GM12878 (cell line): ENCODE results near the gene LYPLA2. TPM values are rescaled to one million over a fixed set of nuclear protein-coding genes. Genes with fewer than 3 reads are reported as not detected.

ENCODE experiments used
- ATAC-seq: fragments of 200-7000 bp; cut with Tn5 transposase; 3 replicates; pipeline ENCODE4 v1.9.1; 2020; ENCODE audit warnings: mild to moderate bottlenecking, moderate library complexity
- BruUV-seq: library from RNA; stranded (reverse); fragments of 400-500 nt; replicated peaks from 2 replicates; lab custom pipeline; 2021; lab: Mats Ljungman, UMichigan
- CTCF ChIA-PET: fragments of 300-600 bp; sonication (Branson Sonifier 250); formaldehyde crosslinking; extraction: SDS; loops from one replicate; lab custom pipeline; 2021; ENCODE audit warnings: inconsistent platforms; lab: Yijun Ruan, JAX
- POLR2A ChIA-PET: fragments of 350-600 bp; formaldehyde crosslinking; extraction: SDS; loops from one replicate; lab custom pipeline; 2021; ENCODE audit warnings: inconsistent platforms; lab: Charles Lee
- RAD21 ChIA-PET: fragments of 300-600 bp; sonication (Branson Sonifier 250); formaldehyde crosslinking; loops from one replicate; lab custom pipeline; 2023; ENCODE audit warnings: antibody characterized with exemption; ENCODE audit not compliant: unreplicated experiment; lab: Charles Lee
- SMC1A ChIA-PET: fragments of 300-600 bp; sonication (Branson Sonifier 250); formaldehyde crosslinking; loops from one replicate; lab custom pipeline; 2023; ENCODE audit not compliant: unreplicated experiment, uncharacterized antibody; lab: Charles Lee
- DNase-seq: peaks from one replicate; pipeline ENCODE4 v3.0.0-alpha.2; 2011; ENCODE audit warnings: low read depth, low spot score
- FAIRE-seq: peaks from 3 replicates; lab custom pipeline; 2011; peaks lifted over from hg19 to GRCh38; lab: Jason Lieb, UNC
- H2AFZ ChIP-seq: 2 replicates; pipeline ENCODE4 v1.6.0; 2011; ENCODE audit warnings: low read depth, low read length, control low read depth; ENCODE audit not compliant: control insufficient read depth
- H3K27ac ChIP-seq: 2 replicates; pipeline ENCODE4 v1.5.1; 2011; ENCODE audit warnings: control low read depth; ENCODE audit not compliant: control insufficient read depth, insufficient read depth
- H3K27me3 ChIP-seq, 2 experiments: replicated peaks in 1 of 2; 2 replicates each; pipeline versions ENCODE4 v1.6.0 to v1.6.1; 2011; ENCODE audit warnings: low read length in 1 of 2; ENCODE audit not compliant: control insufficient read depth in 2 of 2, insufficient read depth in 2 of 2
- H3K36me3 ChIP-seq, 2 experiments: 2 replicates each; pipeline ENCODE4 v1.5.1; 2011; ENCODE audit warnings: low read length in 1 of 2; ENCODE audit not compliant: control insufficient read depth in 2 of 2, insufficient read depth in 2 of 2
- H3K4me1 ChIP-seq: 2 replicates; pipeline ENCODE4 v1.6.1; 2011; ENCODE audit warnings: mild to moderate bottlenecking, low read length, moderate library complexity, mixed read lengths; ENCODE audit not compliant: control insufficient read depth, insufficient read depth
- H3K4me2 ChIP-seq: 2 replicates; pipeline ENCODE4 v1.6.0; 2011; ENCODE audit warnings: control low read depth; ENCODE audit not compliant: control insufficient read depth, insufficient read depth
- H3K4me3 ChIP-seq: fragments of 200-600 bp; sonication (generic); 2 replicates; pipeline ENCODE4 v1.5.1; 2016
- H3K79me2 ChIP-seq: 2 replicates; pipeline ENCODE4 v1.6.0; 2011; ENCODE audit warnings: low read length; ENCODE audit not compliant: control insufficient read depth, insufficient read depth
- H3K9ac ChIP-seq: 2 replicates; pipeline ENCODE4 v1.8.0; 2011; ENCODE audit warnings: low read length, control low read depth, mixed read lengths; ENCODE audit not compliant: control insufficient read depth, insufficient read depth
- H3K9me3 ChIP-seq: replicated peaks from 3 replicates; pipeline ENCODE4 v1.5.1; 2011; ENCODE audit warnings: mild to moderate bottlenecking, low read length; ENCODE audit not compliant: control insufficient read depth, insufficient read depth
- H4K20me1 ChIP-seq: 2 replicates; pipeline ENCODE4 v1.6.0; 2011; ENCODE audit not compliant: control insufficient read depth, insufficient read depth
- ATF7 ChIP-seq: fragments of 450-650 bp; IDR thresholded peaks from 2 replicates; pipeline ENCODE4 v1.6.1; 2016; ENCODE audit warnings: low read depth, mild to moderate bottlenecking
- BCL11A ChIP-seq: IDR thresholded peaks from 2 replicates; pipeline ENCODE4 v1.6.1; 2011; ENCODE audit warnings: low read depth, low read length
- CHD2 ChIP-seq: IDR thresholded peaks from 2 replicates; pipeline ENCODE4 v1.6.1; 2011; ENCODE audit warnings: low read depth, low read length, improper control_type of control experiment, borderline replicate concordance
- ELK1 ChIP-seq: IDR thresholded peaks from 2 replicates; pipeline ENCODE4 v1.6.1; 2012; ENCODE audit warnings: low read depth, low read length, improper control_type of control experiment
- IRF3 ChIP-seq: fragments of 450-650 bp; IDR thresholded peaks from 2 replicates; pipeline ENCODE4 v1.6.1; 2014; ENCODE audit warnings: mild to moderate bottlenecking
- MEF2B ChIP-seq: fragments of 450-650 bp; IDR thresholded peaks from 2 replicates; pipeline ENCODE4 v1.6.1; 2018; ENCODE audit warnings: mild to moderate bottlenecking, moderate library complexity; ENCODE audit not compliant: partially characterized antibody, poor library complexity, severe bottlenecking
- MTA3 ChIP-seq: IDR thresholded peaks from 2 replicates; pipeline ENCODE4 v1.6.1; 2012; ENCODE audit warnings: low read length, inconsistent platforms, borderline replicate concordance
- MYC ChIP-seq: IDR thresholded peaks from 2 replicates; pipeline ENCODE4 v1.6.1; 2011; ENCODE audit warnings: mild to moderate bottlenecking, low read length, moderate library complexity, inconsistent platforms; ENCODE audit not compliant: insufficient read depth, insufficient replicate concordance, insufficient read length, severe bottlenecking
- RB1 ChIP-seq: fragments of 450-650 bp; formaldehyde crosslinking; IDR thresholded peaks from 2 replicates; pipeline ENCODE4 v1.6.1; 2017; ENCODE audit warnings: mild to moderate bottlenecking, borderline replicate concordance
- RFX5 ChIP-seq: IDR thresholded peaks from 2 replicates; pipeline ENCODE4 v1.6.1; 2011; ENCODE audit warnings: low read depth, low read length, improper control_type of control experiment
- SIX5 ChIP-seq: IDR thresholded peaks from 2 replicates; pipeline ENCODE4 v1.6.1; 2011; ENCODE audit warnings: mild to moderate bottlenecking, low read depth, low read length, moderate library complexity; ENCODE audit not compliant: severe bottlenecking
- SMC3 ChIP-seq: IDR thresholded peaks from 2 replicates; pipeline ENCODE4 v1.6.1; 2011; ENCODE audit warnings: low read length, improper control_type of control experiment, borderline replicate concordance
- ZSCAN29 ChIP-seq: fragments of 450-650 bp; IDR thresholded peaks from 2 replicates; pipeline ENCODE4 v1.6.1; 2017; ENCODE audit warnings: mild to moderate bottlenecking, moderate library complexity
- WGBS: methylation state at CpG from one replicate; pipeline ENCODE4 v1.1.6; 2016; ENCODE audit warnings: low lambda C conversion rate; ENCODE audit not compliant: insufficient replicate concordance, insufficient coverage; ENCODE audit errors: missing lambda C conversion rate; 5-methylcytosine and 5-hydroxymethylcytosine counted together
- in situ Hi-C: fragments of 300-500 bp; cut with MboI; formaldehyde crosslinking; loops from 9 replicates; pipeline ENCODE4 v1.14.3; 2018; ENCODE audit warnings: mixed read lengths
- intact Hi-C: fragments of 100-400 bp; cut with micrococcal nuclease; formaldehyde crosslinking; loops from one replicate; pipeline ENCODE4 v1.14.2; 2022; ENCODE audit not compliant: unreplicated experiment
- polyA plus RNA-seq, 11 experiments: library from polyadenylated mRNA; depleted of rRNA in 4 of 11; unstranded in 6 of 11; stranded (reverse) in 5 of 11; fragments of >200 nt; fragmentation: Nextera tagmentation in 4 of 11; fragmentation: Illumina TruSeq in 1 of 11; extraction: Ambion mirVana in 4 of 11; extraction: Trizol in 1 of 11; gene quantifications; 1 replicate in 1 of 11; 2 replicates in 10 of 11; pipeline versions ENCODE4 v1.2.1 to v1.2.3, GENCODE V29; 2011 to 2016; ENCODE audit warnings: inconsistent platforms in 2 of 11, missing spikeins in 2 of 11, low read depth in 1 of 11
- total RNA-seq, 4 experiments: library from RNA; depleted of rRNA in 3 of 4; stranded (reverse); fragments of >200 nt in 3 of 4; fragmentation: Illumina TruSeq in 1 of 4; extraction: Trizol in 1 of 4; gene quantifications; 2 replicates each; pipeline versions ENCODE4 v1.2.1 to v1.2.3, GENCODE V29; 2013 to 2021
- TF ChIP-seq, protein P1 (sequence below): fragments of 450-650 bp; IDR thresholded peaks from 2 replicates; pipeline ENCODE4 v1.6.1; 2017; ENCODE audit warnings: borderline replicate concordance
- TF ChIP-seq, protein P2 (sequence below): fragments of 450-650 bp; IDR thresholded peaks from 2 replicates; pipeline ENCODE4 v1.6.1; 2018; ENCODE audit warnings: mild to moderate bottlenecking, low read depth, moderate library complexity; ENCODE audit not compliant: partially characterized antibody

Gene LYPLA2
- total and polyA plus RNA-seq, 10 of the 15 experiments (the other 5 are each of a cell fraction or from before 2014, with no cell fraction given): 2.7 to 129 (median 62.3) TPM

DNA sequence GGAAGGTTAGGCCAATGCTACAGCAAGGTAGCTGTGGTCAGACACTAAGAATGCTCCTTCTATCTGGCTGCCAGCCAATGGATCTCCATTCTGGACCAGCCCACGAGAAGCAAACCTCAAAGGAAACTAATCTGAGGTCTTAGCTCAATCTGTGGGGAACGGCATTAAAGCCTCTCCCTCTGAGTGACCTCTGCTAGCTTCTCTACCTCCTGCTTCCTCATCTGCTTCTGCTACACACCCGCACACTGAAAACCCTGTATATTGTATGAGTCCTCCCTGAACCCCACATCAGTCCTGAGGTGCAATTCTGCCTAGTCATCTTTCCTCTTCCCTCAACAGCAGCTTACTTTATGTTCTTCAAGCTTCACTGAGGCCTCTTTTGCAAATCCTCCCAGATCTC lies 16.5 kb downstream of the LYPLA2 start:
- no peak overlapping the region for H3K27ac ChIP-seq
- H3K27me3 ChIP-seq: no peaks in the 10 kb centered on the region
- H4K20me1 ChIP-seq: no peaks in the 10 kb centered on the region
- no peak for TF ChIP-seq SMC3
- TF ChIP-seq MTA3: no peak
- no peak for TF ChIP-seq SIX5
- no peak for TF ChIP-seq RFX5
- TF ChIP-seq, protein P1, sequence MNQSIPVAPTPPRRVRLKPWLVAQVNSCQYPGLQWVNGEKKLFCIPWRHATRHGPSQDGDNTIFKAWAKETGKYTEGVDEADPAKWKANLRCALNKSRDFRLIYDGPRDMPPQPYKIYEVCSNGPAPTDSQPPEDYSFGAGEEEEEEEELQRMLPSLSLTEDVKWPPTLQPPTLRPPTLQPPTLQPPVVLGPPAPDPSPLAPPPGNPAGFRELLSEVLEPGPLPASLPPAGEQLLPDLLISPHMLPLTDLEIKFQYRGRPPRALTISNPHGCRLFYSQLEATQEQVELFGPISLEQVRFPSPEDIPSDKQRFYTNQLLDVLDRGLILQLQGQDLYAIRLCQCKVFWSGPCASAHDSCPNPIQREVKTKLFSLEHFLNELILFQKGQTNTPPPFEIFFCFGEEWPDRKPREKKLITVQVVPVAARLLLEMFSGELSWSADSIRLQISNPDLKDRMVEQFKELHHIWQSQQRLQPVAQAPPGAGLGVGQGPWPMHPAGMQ: no peak
- no peak for TF ChIP-seq IRF3
- TF ChIP-seq RB1: no peak
- TF ChIP-seq, protein P2, sequence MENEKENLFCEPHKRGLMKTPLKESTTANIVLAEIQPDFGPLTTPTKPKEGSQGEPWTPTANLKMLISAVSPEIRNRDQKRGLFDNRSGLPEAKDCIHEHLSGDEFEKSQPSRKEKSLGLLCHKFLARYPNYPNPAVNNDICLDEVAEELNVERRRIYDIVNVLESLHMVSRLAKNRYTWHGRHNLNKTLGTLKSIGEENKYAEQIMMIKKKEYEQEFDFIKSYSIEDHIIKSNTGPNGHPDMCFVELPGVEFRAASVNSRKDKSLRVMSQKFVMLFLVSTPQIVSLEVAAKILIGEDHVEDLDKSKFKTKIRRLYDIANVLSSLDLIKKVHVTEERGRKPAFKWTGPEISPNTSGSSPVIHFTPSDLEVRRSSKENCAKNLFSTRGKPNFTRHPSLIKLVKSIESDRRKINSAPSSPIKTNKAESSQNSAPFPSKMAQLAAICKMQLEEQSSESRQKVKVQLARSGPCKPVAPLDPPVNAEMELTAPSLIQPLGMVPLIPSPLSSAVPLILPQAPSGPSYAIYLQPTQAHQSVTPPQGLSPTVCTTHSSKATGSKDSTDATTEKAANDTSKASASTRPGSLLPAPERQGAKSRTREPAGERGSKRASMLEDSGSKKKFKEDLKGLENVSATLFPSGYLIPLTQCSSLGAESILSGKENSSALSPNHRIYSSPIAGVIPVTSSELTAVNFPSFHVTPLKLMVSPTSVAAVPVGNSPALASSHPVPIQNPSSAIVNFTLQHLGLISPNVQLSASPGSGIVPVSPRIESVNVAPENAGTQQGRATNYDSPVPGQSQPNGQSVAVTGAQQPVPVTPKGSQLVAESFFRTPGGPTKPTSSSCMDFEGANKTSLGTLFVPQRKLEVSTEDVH: no peak
- TF ChIP-seq MEF2B: no peak
- no peak for TF ChIP-seq BCL11A
- TF ChIP-seq ELK1: no peak
- TF ChIP-seq ATF7: no peak
- TF ChIP-seq ZSCAN29: no peak
- TF ChIP-seq MYC: no peak
- no peak for TF ChIP-seq CHD2
- DNase-seq: no peak
- ChIA-PET POLR2A (interaction anchor here (0.6 to 1.2 kb wide), 3 partner anchors 16 to 18 kb away, joined by 3 to 5 read pairs (median 3); partner anchors contain the start of gene HMGCL), RAD21 (interaction anchor here (0.6 to 1.5 kb wide), 3 partner anchors 80 to 204 kb away, joined by 3 to 6 read pairs (median 4); no protein-coding TSS in a partner anchor), SMC1A (interaction anchor here (1.0 to 6.9 kb wide), 8 partner anchors 9 to 109 kb away, joined by 3 to 117 read pairs (median 4); no protein-coding TSS in a partner anchor), CTCF (interaction anchor here (0.8 to 7.5 kb wide), 5 partner anchors 32 to 110 kb away, joined by 3 to 109 read pairs (median 63); partner anchors contain the start of gene PITHD1)
- H2AFZ ChIP-seq: no peak overlapping the region
- H3K9me3 ChIP-seq: no peaks in the 10 kb centered on the region
- H3K79me2 ChIP-seq: no peaks in the 10 kb centered on the region
- FAIRE-seq: no peak
- intact Hi-C loops (no loop called here), in situ Hi-C loops (loop anchor here (5.0 to 10.0 kb wide), 2 partner anchors 57 to 110 kb away; partner anchors contain the start of gene FUCA1)
- WGBS: 79% methylated on average over 3 of the region's 3 CpGs
- ATAC-seq: no peak
- no peak overlapping the region for H3K9ac ChIP-seq
- peaks cover 0 to 8% of the 10 kb centered on the region in 2 experiments; a peak in 2 of 4 replicates for H3K36me3 ChIP-seq
- no peak overlapping the region for H3K4me3 ChIP-seq
- H3K4me1 ChIP-seq: peaks cover 31% of the 10 kb centered on the region
- no TSS peak for BruUV-seq
- H3K4me2 ChIP-seq: no peak overlapping the region
